Measurements from ENCODE around the gene DDIT3.

The DDIT3 gene

DNA sequence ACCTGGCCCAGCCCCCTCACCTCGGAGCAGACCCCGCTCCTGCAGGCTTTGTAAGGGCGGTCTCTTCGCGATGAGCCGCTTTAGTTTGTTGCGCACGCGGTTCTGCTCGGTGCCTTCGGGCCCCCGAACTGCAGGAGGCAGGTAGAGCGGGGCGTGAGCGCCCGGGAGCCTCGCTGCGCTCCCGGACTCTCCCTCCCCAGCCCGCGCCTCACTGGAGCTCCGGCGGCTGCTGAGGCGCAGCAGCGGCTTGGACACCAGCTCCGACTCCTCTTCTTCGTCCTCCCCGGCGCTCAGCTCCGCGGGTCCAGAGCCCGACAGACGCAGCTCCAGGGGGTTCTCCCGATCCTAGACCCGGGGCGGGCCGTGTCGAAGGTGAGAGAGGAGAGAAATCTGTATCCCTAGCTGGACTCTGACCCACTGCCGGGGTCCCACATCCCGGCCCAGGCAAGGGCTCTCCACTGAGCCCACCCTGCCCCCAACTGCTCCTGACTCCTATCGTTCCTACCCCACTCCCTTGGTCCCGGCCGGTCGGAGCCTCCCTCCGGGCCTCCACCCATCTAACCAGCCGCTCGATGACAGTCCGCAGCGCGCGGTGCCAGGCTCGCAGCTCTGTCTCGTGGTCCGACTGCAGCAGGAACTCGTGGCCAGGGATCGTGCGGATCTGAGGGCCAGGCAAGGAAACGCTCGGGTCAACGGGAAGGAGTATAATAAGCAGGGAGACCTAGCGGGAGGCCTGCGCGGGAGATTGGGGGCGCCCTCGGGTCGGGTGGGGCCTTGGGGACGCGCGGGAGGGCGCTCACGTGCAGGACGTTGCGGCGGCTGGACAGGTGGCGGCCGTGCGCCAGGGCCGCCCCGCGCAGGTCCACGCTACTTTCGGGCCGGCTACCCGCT lies 44.8 kb downstream of the DDIT3 start:
- H3K4me3 ChIP-seq, result peak overlapping the region; percentile 75
- TF ChIP-seq, protein P1, sequence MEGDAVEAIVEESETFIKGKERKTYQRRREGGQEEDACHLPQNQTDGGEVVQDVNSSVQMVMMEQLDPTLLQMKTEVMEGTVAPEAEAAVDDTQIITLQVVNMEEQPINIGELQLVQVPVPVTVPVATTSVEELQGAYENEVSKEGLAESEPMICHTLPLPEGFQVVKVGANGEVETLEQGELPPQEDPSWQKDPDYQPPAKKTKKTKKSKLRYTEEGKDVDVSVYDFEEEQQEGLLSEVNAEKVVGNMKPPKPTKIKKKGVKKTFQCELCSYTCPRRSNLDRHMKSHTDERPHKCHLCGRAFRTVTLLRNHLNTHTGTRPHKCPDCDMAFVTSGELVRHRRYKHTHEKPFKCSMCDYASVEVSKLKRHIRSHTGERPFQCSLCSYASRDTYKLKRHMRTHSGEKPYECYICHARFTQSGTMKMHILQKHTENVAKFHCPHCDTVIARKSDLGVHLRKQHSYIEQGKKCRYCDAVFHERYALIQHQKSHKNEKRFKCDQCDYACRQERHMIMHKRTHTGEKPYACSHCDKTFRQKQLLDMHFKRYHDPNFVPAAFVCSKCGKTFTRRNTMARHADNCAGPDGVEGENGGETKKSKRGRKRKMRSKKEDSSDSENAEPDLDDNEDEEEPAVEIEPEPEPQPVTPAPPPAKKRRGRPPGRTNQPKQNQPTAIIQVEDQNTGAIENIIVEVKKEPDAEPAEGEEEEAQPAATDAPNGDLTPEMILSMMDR (IDR thresholded peaks at IDR 0.05), result no peak
- H3K27ac ChIP-seq, result peak overlapping the region in 1 of 2 donors; percentile 7
- no peak for DNase-seq (ENCODE audit: low spot score)

DNA sequence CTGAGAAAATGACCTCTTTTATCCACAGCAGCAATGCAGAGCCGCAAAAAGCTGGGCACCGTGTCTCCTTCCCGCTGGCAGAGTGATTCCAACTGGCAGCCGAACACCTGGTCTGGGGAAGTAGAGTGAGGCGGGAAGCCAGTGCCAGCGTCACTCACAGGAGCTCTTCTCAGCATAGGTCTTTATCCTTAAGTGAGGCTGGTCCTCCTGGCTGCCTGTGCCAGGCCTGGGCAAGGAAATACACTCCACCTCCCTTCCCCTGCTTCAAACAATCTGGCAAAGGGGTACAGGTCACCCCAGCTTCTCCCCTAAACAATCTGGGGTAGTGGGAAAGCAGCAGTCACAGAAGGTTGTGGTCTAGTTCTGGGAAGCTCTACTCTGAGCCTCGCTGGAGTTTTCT lies 45.5 kb downstream of the DDIT3 start:
- no peak for DNase-seq (ENCODE audit: low spot score)
- TF ChIP-seq, protein P1 (IDR thresholded peaks at IDR 0.05), result no peak
- no peak overlapping the region for H3K27ac ChIP-seq
- H3K4me3 ChIP-seq, result peak overlapping the region; percentile 75

DNA sequence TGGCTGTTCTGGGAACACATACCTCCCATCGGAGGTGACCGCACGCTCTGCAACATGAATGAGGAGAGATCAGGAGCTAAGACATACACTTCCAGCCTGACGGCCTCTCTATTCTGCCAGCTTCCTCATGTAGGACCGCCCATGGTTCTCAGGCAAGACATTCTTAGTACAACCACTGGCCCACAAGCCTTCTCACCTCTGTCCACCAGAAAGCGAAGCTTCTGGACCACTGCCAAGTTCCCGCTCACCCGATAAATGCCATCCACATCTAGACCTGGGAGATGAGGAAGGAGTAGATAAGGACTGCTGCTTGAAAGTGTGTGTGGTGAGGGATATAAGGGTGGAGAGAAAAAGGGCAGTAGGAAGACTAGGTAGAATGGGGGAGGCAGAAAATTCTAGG lies 45.9 kb downstream of the DDIT3 start:
- DNase-seq (ENCODE audit: low spot score), result no peak
- H3K4me3 ChIP-seq, result no peak overlapping the region
- TF ChIP-seq, protein P1 (IDR thresholded peaks at IDR 0.05), result no peak
- H3K27ac ChIP-seq, result no peak overlapping the region

DNA sequence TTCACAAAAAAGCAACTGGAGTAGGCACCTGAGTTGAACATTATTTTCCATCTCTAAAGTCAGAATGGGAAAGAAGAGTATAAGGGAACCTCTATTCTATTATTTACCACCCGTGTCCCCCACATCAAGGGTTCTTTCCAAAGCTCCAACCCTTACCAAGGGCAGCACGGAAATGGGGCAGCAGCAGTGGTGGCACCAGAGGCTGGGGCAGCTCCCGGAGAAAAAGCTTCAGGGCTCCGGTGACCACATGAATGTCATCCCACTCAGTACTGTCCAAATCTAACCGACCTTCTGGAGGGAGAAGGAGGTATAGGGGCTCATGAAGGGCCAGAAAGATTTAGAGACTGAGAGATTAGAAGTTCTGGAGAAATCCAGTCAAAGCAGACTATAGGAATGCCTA lies 46.4 kb downstream of the DDIT3 start:
- H3K27ac ChIP-seq, result no peak overlapping the region
- TF ChIP-seq, protein P1 (IDR thresholded peaks at IDR 0.05), result no peak
- no peak overlapping the region for H3K4me3 ChIP-seq
- DNase-seq (ENCODE audit: low spot score), result no peak

DNA sequence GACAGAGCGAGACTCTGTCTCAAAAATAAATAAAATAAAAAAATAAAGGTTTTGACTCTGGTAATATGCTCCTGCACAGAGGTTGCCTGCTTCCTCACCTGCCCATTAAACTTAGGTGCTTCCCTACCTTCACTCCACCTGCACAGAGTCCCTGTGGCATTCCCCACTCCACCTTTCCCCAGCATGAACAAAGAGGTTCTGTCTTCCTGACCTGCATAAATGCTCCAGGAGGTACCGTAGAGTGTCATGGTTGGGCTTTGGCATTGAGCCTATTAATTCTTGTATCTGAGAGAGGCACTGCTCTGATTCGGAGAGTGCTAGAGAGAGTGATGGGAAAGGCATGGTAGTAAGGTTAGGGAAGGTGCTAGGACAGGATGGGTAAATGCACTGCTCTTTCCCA lies 46.9 kb downstream of the DDIT3 start:
- no peak overlapping the region for H3K27ac ChIP-seq
- TF ChIP-seq, protein P1 (IDR thresholded peaks at IDR 0.05), result no peak
- DNase-seq (ENCODE audit: low spot score), result no peak
- no peak overlapping the region for H3K4me3 ChIP-seq

DNA sequence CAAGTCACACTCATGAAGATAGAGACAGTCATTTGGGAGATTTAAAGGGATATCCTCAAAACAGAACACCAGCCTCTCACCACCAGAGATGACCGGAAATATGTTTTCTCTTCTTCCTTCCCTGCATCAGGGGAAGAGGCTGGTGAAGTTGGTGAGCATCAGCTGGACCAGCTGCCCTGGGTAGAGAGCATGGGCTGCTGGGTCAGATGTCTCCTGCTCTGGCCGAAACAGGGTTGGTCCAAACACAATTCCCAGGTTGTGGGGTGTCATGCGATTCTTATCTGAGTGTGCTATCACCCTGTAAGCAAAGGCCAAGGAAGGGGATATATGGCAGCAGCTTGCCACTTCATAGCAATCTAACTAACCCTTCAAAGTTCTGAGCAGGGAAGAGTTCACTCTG lies 47.9 kb downstream of the DDIT3 start:
- TF ChIP-seq, protein P1 (IDR thresholded peaks at IDR 0.05), result no peak
- Histone ChIP-seq H3K4me3 (no peak overlapping the region), H3K27ac (no peak overlapping the region)
- no peak for DNase-seq (ENCODE audit: low spot score)

DNA sequence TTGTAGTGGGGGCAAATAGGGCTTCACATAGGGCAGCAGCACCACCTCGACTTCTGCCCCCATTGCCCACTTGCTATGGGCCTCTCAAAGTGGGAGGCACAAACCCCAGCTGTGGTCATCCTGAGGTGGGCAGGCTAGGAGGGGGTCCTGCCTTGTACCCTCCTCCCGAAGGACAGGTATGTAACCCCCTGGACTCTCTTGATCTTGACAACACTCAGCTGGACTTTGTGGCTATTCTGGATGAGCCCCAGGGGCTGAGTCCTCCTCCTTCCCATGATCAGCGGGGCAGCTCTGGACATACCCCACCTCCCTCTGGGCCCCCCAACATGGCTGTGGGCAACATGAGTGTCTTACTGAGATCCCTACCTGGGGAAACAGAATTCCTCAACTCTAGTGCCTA lies 48.7 kb downstream of the DDIT3 start:
- no peak for DNase-seq (ENCODE audit: low spot score)
- no peak overlapping the region for H3K4me3 ChIP-seq
- H3K27ac ChIP-seq, result no peak overlapping the region
- TF ChIP-seq, protein P1 (IDR thresholded peaks at IDR 0.05), result no peak

All from coronary artery (tissue), 2 donors.